ENCODE data around the gene MXD4. TPM values are rescaled to one million over a fixed set of nuclear protein-coding genes. Genes with fewer than 3 reads are reported as not detected.

Gene MXD4
- total and polyA plus RNA-seq, 2 experiments from 2014 or later, result 6.9 to 19.9 TPM

DNA sequence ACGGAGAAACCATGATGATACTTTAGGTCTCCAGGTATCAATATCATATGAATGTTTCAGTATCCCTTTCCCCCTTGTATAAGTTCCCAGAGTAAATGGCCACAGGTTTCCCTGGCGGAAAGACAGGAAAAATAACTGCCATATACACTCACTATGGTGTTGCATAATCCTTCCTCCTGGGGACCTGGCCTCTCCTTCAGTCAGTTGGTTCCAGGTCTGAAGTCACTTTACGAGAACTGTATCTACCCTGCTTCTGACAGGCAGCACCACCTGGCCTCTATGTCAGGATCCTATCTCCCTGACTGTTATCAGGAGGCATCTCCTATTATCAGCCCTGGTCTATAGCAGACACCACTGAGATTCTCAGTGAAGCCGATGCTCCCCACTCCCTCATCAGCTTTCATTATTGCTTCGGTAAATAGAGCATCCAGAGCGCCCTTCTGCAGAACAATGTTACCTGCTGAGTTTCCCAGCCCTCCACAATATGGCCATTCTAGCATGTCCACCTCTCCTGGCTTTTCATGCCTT, 42.6 kb downstream of the MXD4 start (continued):
- TF ChIP-seq, protein P1, sequence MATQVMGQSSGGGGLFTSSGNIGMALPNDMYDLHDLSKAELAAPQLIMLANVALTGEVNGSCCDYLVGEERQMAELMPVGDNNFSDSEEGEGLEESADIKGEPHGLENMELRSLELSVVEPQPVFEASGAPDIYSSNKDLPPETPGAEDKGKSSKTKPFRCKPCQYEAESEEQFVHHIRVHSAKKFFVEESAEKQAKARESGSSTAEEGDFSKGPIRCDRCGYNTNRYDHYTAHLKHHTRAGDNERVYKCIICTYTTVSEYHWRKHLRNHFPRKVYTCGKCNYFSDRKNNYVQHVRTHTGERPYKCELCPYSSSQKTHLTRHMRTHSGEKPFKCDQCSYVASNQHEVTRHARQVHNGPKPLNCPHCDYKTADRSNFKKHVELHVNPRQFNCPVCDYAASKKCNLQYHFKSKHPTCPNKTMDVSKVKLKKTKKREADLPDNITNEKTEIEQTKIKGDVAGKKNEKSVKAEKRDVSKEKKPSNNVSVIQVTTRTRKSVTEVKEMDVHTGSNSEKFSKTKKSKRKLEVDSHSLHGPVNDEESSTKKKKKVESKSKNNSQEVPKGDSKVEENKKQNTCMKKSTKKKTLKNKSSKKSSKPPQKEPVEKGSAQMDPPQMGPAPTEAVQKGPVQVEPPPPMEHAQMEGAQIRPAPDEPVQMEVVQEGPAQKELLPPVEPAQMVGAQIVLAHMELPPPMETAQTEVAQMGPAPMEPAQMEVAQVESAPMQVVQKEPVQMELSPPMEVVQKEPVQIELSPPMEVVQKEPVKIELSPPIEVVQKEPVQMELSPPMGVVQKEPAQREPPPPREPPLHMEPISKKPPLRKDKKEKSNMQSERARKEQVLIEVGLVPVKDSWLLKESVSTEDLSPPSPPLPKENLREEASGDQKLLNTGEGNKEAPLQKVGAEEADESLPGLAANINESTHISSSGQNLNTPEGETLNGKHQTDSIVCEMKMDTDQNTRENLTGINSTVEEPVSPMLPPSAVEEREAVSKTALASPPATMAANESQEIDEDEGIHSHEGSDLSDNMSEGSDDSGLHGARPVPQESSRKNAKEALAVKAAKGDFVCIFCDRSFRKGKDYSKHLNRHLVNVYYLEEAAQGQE (IDR thresholded peaks at IDR 0.05; ENCODE audit: unreplicated experiment), result no peak
- TF ChIP-seq EZH2phosphoT487 (IDR thresholded peaks at IDR 0.05; ENCODE audit: unreplicated experiment), result no peak
- TF ChIP-seq JUNB (IDR thresholded peaks at IDR 0.05; ENCODE audit: unreplicated experiment), result no peak
- TF ChIP-seq ZNF114 (CRISPR knock-in tag; IDR thresholded peaks at IDR 0.05), result no peak

DNA sequence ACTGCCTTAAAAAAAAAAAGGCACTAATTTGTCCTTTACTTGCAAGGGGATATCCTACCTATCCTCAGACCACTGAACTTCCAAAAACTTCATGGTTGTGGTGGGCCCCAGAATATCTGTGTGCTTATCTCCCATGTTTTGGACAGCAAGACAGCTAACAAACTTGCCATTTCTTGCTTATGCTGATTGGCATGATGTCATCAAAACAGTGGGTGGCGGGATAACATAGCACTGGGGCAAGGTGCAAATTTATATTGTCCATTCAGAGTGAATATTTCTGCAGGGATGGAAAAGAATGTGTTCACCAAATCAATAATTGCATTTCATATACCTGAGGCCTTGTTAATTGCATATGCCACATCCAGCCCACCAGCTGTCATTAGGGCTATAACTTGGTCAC, 43.5 kb downstream of the MXD4 start:
- peaks cover 3% of the 10 kb centered on the region; the same call in 1 of the 2 replicates for H3K9me2 ChIP-seq (ENCODE audit: insufficient read depth)
- Mint-ChIP-seq H3K27me3 (ENCODE audit: insufficient read depth, low read depth, poor library complexity) (peaks cover 5% of the 10 kb centered on the region), H3K36me3 (ENCODE audit: low read depth) (no peaks in the 10 kb centered on the region)

More for the DNA sequence above, 43.5 kb downstream of the MXD4 start:
- Histone ChIP-seq H2AFZ (no peak overlapping the region), H3F3A (replicated peaks; ENCODE audit: low read depth) (peaks cover 6% of the 10 kb centered on the region), H3K4me2 (no peak overlapping the region), H3K79me2 (replicated peaks; ENCODE audit: insufficient read depth) (no peaks in the 10 kb centered on the region), H3K4me1 (ENCODE audit: insufficient read depth) (peaks cover 40% of the 10 kb centered on the region), H4K20me1 (replicated peaks; ENCODE audit: insufficient read depth) (no peaks in the 10 kb centered on the region), H3K36me3 (ENCODE audit: insufficient read depth) (no peaks in the 10 kb centered on the region), H3K27me3 (ENCODE audit: insufficient read depth) (no peaks in the 10 kb centered on the region), H3K27ac (ENCODE audit: low read depth) (no peak overlapping the region), H3K4me3 (no peak overlapping the region)
- DNase-seq (ENCODE audit: low spot score) (no peak), ATAC-seq (no peak)
- Mint-ChIP-seq H3K4me3 (no peak overlapping the region), H3K4me1 (peaks cover 55% of the 10 kb centered on the region), H3K27ac (no peak overlapping the region), H3K9me3 (no peaks in the 10 kb centered on the region)
- TF ChIP-seq, protein P1 (IDR thresholded peaks at IDR 0.05; ENCODE audit: unreplicated experiment), result no peak
- no peak for TF ChIP-seq ZNF114 (CRISPR knock-in tag; IDR thresholded peaks at IDR 0.05)
- TF ChIP-seq NANOG (IDR thresholded peaks at IDR 0.05; ENCODE audit: borderline replicate concordance), result no peak
